ENCODE data around the gene WFDC11.
"Not testable (repeated sequence)": the region's sequence is repeated elsewhere in the genome, so short reads cannot be mapped to it uniquely, and the experiment has no call there.

The WFDC11 gene

DNA sequence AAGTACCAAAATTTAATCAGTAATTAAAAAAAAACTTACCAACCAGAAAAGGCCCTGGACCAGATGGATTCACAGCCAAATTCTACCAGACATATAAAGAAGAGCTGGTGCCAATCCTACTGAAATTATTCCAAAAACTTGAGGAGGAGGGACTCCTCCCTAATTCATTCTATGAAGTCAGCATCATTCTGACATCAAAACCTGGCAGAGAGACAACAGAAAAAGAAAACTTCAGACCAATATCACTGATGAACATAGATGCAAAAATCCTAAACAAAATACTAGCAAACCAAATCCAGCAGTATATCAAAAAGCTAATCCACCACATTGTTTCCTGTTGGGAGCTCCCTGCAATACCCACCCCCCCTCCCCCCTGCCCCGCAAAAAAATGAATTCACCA, at the start of gene WFDC11:
WFDC11 (minus strand) TSS at position 101 of the 400 bp plus-strand sequence. CDS start 19,639 bp downstream, outside the sequence.
- no peak for DNase-seq

DNA sequence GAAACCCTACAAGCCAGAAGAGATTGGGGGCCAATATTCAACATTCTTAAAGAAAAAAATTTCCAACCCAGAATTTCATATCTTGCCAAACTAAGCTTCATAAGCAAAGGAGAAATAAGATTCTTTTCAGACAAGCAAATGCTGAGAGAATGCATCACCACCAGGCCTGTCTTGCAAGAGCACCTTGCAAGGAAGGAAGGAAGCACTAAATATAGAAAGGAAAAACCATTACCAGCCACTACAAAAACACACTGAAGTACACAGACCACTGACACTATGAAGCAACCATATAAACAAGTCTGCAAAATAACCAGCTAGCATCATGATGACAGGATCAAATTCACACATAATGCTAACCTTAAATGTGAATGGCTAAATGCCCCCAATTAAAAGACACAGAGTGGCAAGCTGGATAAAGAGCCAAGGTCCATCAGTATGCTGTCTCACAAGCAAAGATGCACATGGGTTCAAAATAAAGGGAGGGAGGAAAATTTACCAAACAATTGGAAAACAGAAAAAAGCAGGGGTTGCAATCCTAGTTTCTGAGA, 46.2 kb upstream of the WFDC11 start:
- not testable (repeated sequence) for DNase-seq

DNA sequence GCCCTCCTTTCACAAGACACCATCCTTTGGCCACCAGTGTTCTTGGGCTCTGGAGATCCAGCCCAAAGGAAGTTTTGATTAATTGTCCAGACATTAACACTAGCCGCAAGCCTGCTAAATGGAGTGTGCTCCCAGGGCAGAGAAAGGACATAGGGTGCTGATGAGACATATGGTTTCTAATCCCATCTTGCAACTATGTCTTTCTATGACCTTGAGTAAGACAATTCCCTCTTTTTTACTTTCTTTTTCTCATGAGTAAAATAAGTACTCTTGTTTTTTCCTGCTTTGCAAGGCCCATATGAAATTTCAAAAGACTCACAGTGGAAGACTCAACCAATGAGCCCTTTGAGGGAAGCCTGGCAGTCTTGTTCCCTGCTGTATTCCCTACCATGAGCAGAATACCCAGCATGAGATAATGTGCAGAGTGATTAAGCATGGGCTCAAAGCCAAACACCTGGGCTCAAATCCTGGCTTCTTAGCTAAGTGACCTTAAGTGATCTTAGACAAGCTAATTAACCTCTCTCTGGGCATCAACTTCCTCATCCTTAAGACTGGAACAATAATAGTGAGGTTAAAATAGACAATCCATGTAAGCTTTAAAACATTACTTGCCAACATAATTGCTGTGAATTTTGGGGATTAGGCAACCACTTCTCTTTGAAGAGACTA, 35.1 kb upstream of the WFDC11 start, which contains the start of gene WFDC10B:
WFDC10B (minus strand) TSS at position 51 of the 669 bp plus-strand sequence. CDS start 19,027 bp downstream, outside the sequence.
- DNase-seq: no peak

DNA sequence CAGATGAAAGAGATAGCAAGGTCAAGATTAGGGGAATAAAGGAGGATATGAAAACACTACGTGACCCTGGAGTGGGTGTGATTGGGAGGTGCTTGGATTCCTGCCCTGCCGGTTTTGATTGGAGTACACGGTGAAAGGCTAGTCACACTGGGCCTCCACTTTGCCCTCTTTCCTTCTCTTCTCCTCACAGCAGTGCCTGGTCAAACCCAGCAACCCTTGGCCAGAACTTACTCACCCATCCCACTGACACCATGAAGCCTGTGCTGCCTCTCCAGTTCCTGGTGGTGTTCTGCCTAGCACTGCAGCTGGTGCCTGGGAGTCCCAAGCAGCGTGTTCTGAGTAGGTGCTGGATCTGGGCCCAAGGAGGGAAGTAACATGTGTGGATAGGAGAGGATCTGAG, 31.8 kb upstream of the WFDC11 start, which contains the start of gene WFDC13:
WFDC13 (plus strand) TSS at position 166 of the 400 bp plus-strand sequence; CDS start at position 252, 86 bp downstream.
- no peak for DNase-seq

DNA sequence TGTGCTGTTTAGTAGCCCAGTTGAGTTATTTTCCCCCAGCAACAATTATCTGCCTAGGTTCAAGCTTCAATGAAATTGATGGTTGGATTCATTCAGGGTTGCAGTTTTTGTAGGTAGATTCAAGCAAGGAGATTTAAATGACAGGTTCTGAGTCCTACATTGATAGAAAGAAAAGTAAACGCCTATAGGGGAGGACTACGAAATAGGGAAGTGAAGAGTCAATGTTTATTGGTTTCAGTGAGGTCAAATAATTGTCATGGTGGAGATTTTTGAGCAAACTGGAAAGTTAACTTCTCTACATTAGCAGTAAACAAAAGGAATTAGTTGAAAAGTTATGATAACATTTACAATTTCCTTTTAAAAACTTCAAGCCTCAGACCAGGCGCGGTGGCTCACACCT, 31.1 kb upstream of the WFDC11 start:
- DNase-seq: no peak

DNA sequence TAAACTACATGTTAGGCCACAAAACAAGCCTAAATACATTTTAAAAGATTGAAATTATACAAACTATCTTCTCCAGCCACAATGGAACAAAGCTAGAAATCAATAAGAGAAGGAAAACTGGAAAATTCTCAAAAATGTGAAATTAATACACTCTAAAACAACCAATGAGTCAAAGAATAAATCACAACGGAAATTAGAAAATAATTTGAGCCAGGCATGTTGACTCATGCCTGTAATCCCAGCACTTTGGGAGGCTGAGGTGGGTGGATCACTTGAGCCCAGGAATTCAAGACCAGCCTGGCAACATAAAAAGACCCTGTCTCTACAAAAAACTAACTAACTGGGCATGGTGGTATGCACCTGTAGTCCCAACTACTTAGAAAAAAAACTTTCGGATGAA, 25.5 kb upstream of the WFDC11 start:
- DNase-seq: no peak

DNA sequence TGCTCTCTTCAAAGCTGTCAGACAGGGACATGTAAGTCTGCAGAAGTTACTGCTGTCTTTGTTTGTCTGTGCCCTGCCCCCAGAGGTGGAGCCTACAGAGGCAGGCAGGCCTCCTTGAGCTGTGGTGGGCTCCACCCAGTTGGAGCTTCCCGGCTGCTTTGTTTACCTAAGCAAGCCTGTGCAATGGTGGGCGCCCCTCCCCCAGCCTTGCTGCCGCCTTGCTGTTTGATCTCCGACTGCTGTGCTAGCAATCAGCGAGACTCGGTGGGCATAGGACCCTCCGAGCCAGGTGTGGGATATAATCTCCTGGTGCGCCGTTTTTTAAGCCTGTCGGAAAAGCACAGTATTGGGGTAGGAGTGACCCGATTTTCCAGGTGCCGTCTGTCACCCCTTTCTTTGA, 23.3 kb upstream of the WFDC11 start:
- not testable (repeated sequence) for DNase-seq

DNA sequence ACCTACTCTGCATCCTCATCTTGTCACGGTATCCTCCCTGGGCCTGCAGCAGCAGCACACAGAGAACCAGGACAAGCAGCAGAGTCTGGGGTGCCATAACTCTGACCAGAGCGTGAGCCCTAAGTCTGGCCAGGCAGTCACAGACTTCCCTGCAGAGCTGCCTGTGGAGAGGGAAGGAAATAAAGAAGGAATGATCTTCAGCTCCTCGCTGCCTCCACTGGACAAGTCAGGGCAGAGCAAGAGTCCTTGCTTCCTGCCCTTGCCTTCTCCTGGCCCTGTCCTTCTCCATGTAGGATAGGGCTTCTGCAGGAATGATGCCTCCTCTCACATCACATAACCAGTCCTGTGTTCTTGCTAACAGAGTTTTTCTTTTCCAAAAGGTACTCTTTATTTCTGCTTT, 15.9 kb upstream of the WFDC11 start:
- DNase-seq: no peak

DNA sequence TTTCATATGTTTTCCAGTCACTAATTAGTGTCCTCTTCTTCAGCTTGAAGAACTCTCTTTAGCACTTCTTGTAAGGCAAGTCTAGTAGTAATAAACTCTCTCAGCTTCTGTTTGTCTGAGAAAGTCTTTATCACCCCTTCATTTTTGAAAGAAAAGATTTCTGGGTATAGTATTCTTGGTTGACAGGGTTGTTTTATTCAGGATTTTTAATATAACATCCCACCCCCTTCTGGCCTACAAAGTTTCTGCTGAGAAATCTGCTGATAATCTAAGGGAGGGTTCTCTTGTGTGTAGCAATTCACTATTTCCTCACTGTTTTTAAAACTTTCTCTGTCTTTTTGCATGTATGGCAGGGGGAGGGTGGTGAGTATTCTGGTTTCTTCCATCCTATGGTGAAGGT, 9.6 kb upstream of the WFDC11 start:
- no peak for DNase-seq

DNA sequence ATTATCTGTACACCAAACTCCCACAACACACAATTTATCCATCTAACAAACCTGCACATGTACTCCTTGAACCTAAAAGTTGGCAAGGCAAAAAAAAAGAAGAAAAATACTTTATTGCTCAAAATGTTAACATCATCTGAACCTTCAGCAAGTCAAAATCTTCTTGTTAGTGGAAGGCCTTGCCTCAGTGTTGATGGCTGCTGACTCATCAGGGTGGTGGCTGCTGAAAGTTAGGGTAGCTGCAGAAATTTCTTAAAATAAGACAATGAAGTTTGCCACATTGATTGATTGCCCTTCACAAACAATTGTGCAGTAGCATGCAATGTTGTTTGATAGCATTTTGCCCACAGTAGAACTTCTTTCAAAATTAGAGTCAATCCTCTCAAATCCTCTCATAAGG, 2.7 kb upstream of the WFDC11 start:
- no peak for DNase-seq

DNA sequence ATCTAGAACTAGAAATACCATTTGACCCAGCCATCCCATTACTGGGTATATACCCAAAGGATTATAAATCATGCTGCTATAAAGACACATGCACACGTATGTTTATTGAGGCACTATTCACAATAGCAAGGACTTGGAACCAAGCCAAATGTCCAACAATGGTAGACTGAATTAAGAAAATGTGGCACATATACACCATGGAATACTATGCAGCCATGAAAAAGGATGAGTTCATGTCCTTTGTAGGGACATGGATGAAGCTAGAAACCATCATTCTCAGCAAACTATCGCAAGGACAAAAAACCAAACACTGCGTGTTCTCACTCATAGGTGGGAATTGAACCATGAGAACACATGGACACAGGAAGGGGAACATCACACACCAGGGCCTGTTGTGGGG, 13.0 kb downstream of the WFDC11 start:
- not testable (repeated sequence) for DNase-seq

DNA sequence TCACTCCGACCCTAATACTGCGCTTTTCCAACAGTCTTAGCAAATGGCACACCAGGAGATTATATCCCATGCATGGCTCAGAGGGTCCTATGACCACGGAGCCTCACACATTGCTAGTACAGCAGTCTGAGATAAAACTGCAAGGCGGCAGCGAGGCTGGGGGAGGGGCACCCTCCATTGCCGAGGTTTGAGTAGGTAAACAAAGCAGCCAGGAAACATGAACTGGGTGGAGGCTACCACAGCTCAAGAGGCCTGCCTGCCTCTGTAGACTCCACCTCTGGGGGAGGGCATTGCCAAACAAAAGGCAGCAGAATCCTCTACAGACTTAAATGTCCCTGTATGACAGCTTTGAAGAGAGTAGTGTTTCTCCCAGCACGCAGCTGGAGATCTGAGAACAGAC, 18.3 kb downstream of the WFDC11 start:
- DNase-seq: not testable (repeated sequence)

DNA sequence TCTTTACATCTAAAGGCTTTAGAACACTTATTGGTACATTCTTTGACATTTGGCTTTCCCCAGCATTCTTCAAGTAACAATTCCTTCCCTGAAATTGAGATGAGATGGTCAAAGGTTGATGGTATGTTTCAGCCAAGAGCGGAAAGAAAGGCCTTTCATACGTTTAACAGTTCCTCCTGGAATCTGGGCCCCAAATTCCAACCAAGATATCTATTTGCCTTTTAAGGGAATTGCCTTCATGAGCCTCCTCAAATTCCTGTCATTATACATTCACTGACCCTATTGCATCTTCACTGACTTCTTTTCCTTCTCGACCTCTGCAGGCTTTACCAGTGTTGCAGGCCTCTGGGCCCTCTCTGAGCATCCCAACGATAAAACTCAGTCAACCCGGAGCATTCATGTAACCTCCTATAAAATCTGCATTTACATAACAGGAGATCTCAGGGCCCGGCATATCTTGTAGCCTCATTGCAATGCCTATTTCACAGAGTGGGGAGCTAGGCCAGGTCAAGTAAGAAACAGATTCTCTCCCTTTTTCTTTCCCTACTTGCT, 20.7 kb downstream of the WFDC11 start:
- DNase-seq: no peak

DNA sequence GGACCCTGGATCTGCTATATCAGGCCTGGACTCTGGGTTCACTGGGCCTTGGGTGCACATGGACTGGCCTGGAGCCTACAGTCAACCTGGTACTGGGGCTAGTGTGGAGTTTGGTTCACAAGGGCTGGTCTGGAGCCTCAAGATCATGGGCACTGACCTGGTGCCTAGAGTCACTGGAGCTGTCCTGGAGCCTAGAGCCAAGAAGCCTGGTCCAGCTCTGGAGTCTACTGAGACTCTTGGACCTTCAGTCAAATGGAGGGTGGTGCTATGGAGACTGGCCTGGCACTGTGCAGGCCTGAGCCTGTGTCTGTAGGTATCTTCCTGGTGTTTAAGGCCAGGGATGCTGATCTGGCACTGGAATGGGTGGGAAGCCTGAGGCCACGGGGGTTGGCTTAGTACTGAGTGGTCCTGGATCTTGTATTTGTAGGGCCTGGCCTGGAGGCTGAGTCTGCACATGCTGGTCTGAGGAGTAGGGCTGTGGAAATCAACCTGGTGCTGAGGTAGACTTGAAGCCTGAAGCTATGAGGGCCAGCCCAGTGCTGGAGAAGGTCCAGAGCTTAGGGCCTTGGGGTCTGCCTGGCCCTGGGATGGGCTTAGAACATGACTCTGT, 22.5 kb downstream of the WFDC11 start:
- no peak for DNase-seq

DNA sequence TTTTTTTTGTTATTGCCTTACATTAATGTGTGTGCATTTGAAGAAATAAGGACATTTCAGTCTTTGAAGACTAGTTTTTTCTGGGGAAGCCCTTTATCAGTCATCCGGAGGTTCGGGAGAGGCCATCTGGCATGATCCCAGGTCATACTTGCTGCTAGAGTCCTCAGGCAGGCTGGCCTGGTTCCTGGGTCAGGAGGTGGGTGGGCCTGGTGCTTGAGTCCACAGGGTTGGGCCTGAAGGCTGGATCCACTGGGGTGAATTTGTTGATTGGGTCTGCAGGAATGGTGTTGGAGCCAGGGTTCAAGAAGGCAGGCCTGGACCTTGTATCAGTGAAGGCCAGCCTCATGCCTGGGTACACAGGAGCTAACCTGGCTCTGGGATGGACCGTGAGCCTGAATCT, 23.2 kb downstream of the WFDC11 start:
- DNase-seq: no peak

DNA sequence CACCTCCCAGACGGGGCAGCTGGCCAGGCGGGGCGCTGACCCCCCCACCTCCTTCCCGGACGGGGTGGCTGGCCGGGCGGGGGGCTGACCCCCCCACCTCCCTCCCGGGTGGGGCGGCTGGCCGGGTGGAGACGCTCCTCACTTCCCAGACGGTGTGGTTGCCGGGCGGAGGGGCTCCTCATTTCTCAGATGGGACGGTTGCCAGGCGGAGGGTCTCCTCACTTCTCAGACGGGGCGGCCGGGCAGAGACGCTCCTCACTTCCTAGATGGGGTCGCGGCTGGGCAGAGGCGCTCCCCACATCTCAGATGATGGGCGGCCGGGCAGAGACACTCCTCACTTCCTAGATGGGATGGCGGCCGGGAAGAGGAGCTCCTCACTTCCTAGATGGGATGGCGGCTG, 24.2 kb downstream of the WFDC11 start:
- DNase-seq: not testable (repeated sequence)

DNA sequence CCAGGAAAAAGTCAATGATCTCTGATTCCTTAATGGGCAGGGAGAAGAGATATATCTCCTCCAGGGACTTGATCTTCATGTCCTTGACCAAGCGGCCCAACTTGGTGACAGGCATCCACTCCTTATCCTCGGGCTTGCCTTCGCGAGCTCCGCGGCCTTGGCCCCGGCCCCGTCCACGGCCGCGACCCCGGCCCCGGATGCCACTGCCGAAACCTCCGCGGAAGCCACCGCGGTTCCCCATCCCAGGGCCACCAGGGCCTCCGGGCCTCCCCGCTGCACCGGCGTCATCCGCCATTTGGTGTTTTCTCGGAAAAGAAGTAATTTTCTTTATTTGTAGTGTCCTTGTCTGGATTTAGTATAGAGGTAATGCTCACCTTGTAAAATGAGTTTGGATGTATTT, 29.0 kb downstream of the WFDC11 start:
- DNase-seq: not testable (repeated sequence)

DNA sequence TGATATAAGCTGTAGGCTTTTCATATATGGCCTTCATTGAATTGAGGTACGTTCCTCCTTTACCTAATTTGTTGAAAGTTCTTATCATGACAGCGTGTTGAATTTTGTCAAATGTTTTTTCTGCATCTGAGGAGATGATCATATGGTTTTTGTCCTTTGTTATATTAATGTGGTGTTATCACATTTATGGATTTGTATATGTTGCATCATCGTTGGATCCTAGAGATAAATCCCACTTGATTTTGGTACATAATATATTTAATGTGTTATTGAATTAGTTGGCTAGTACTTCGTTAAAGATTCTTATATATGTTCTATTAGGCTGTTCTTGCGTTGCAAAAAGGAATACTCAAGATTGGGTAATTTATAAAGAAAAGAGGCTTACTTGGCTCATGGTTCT, 30.4 kb downstream of the WFDC11 start:
- DNase-seq: no peak

DNA sequence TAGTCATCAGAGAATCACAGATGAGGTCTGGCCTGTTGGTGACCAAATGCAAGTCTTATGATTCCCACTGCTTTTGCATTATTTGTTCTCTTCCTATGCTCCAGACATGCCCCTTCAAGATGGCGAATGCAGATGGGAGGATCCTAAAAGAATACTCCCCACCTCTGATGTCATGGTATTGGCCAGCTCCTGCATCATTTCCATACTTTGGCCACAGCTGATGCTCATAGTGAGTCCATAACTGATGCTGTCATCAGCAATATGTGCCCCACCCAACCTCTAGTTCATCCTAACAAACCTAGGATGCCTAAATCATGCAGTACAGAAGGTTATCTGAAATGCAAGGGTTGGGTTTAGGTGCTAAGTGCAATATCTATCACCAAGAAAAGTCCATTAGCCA, 33.5 kb downstream of the WFDC11 start:
- no peak for DNase-seq

DNA sequence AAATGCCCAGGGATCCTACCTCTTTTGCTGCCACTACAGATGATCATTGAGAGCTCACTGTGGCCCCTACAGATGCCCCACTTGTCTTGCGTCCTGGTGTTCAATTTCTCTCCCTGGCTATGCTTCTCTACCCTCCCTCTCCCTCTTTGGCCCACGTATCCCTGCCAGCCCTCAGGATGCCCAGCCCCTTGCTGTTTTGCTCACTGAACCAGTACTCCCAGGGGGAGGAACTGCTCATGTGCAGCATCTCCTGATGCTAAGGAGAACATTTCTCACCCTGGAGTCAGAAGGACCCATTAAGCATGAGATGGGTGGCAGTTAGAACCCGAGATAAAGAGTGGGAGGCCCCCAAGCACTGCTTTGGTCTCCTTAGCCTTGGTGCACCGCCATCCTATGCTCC, 38.9 kb downstream of the WFDC11 start, which contains the start of gene WFDC9:
WFDC9 (minus strand) TSS at position 101 of the 400 bp plus-strand sequence. CDS start 21,103 bp downstream, outside the sequence.
- no peak for DNase-seq

DNA sequence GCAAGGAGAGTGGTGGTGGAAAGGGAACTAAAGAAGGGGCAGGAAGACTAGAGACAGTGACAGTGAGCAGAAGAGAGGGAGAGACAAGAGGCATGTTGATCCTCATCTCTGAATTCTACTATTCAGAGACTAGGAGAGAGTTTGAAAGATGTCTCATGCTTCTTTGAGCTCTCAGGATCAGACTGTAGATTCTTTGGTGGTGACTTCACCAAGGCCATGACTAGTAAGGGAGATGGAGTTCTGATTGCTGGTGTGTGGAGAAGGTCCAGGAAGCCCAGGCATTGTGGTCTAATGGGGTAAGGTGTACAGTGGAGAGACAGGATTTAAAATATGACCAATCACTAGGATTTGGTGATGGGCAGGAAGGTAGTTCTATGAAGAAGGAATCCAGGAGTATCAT, 39.7 kb downstream of the WFDC11 start:
- DNase-seq: no peak

DNA sequence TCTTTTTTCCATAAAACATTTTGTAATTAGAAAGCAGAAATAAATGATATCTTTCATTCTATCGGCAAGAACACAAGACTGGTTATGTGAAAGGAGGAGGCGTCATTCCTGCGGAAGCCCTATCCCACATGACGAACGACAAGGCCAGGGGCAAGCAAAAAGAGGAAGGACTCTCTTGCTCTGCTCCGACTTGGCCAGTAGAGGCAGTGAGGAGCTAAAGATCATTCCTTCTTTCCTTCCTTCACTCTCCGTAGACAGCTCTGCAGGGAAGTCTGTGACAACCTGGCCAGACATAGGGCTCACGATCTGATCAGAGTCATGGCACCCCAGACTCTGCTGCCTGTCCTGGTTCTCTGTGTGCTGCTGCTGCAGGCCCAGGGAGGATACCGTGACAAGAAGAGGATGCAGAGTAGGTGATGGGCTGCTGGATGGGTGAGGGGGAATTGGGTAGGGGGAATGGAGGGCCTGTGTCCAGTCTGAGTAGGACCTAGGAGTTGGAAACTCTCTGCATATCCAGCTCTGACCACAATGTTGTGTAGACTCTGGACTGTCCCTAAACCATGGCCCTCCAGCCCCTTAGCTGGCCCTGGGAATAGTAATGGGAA, 40.4 kb downstream of the WFDC11 start, which contains the start of gene WFDC10A:
WFDC10A (plus strand) TSS at position 244 of the 605 bp plus-strand sequence; CDS start at position 319, 75 bp downstream.
- DNase-seq: no peak

DNA sequence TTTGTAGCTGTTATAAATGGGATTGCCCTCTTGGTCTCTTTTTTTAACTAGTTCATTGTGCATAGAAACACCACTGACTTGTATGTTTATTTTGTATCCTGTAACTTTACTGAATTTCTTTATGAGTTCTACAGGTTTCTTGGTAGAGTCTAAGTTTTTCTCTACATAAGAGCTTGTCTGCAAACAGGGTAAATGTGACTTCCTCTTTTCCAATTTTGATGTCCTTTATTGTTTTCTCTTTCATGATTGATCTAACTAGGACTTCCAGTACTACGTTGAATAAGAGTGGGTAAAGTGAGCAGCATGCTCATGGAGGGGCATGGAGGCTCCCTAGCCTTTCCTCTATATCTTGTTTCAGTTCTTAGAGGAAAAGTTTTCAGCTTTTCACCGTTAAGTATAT, 43.5 kb downstream of the WFDC11 start:
- no peak for DNase-seq
